Erythroblast (primary cell): ENCODE results near the gene DHTKD1.
"Not testable (repeated sequence)": the region's sequence is repeated elsewhere in the genome, so short reads cannot be mapped to it uniquely, and the experiment has no call there.

ENCODE experiments used
- DNase-seq, 2 experiments: peaks; one replicate each; lab custom pipeline; 2025; lab: John Stamatoyannopoulos, UW
- GATA1 ChIP-seq: IDR thresholded peaks from 2 replicates; pipeline ENCODE4 v1.6.1; 2011; ENCODE audit warnings: low read depth, mild to moderate bottlenecking, control low read depth, low read length, moderate library complexity
- POLR2A ChIP-seq: IDR thresholded peaks from 2 replicates; pipeline ENCODE4 v1.6.1; 2011; ENCODE audit warnings: mild to moderate bottlenecking, low read length

The DHTKD1 gene

DNA sequence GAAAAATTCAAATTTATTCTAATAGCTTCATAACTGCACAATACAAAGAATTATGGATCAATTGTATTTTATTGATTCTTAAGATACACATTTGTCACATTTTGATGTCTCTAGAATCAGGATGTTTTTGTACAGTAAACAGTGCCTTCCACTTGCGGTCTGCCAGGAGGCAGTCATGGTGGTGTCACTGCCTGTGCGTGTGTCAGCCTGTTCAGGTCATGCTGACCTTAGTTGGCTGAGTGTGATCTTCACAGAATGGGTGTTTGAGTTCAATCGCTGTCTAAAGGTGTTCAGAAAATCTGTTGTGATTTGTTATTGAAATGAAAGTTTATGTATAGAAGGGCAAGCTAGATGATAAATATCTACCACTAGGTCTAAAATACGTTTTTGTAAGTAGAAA lies 81.4 kb downstream of the DHTKD1 start:
- no peak for TF ChIP-seq GATA1
- no peak for TF ChIP-seq POLR2A
- no peak for DNase-seq

DNA sequence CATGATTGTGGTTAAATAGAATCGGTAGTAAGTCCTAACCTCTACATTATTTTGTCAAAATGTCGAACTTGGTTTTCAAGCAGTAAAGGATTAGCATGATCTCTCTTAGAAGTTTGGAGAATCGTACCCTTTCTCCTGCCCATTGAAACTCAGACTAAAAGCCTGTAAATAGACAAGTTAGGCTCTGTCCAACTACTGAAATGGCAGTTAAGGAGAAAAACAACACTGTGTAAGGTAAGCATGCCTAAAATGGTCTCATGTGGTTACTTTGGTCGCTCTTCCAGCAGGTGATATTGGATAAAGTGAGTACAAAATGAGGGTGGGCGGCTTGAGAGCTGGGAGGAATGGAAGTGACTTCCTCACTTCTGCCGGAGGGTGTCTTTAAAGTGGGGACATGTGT lies 85.8 kb downstream of the DHTKD1 start:
- no peak for DNase-seq
- TF ChIP-seq GATA1 (no peak), POLR2A (no peak)

DNA sequence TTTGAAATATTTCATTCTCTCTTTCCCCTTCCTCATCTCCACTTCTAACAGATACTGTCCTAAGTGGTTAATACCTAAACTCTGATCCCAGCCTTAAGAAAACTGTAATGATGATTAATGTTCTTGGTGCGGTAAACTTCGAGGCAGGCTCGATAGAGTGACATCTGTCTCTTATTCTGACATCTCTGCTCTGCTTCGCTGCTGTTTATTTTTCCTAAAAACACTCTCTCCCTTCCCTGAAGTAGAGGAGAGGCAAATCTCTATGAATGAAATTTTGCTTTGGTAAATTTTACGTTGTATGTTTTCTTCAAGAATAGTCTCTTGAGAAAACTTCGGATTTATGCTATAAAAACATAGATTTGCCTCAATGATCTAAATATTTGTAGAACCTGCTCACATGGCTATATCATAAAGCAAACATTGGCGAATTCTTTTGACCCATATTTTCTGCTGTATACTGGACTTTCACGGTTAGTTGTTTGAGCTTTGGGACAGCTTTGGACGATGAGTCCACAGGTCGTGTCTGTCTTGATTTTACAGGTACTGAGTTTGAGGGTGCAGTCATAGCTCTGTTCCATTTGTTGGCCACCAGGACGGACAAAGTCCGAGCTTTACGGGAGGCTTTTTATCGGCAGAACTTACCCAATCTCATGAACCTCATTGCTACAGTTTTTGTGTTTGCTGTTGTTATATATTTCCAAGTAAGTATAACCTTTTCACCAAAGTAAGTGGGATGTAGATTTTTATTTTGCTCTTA lies 87.8 kb downstream of the DHTKD1 start:
- TF ChIP-seq POLR2A: no peak
- no peak for TF ChIP-seq GATA1
- no peak for DNase-seq

DNA sequence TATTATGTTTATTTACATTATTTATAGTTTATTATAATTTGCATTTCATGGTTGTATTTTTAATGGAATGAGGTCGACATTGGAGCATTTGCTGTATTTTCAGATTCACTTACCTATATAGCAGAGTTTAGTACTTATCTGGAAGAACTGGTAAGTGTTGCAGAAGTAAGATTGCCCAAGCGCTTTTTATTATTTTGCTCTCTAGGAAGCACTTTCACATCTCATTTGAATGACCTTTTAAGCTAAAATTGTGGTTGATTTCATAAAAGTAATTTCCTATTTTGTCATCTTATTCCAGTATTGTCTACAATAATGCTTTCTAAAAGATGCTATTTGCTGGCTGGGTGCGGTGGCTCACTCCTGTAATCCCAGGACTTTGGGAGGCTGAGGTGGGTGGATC lies 89.4 kb downstream of the DHTKD1 start:
- TF ChIP-seq GATA1 (no peak), POLR2A (no peak)
- no peak for DNase-seq

DNA sequence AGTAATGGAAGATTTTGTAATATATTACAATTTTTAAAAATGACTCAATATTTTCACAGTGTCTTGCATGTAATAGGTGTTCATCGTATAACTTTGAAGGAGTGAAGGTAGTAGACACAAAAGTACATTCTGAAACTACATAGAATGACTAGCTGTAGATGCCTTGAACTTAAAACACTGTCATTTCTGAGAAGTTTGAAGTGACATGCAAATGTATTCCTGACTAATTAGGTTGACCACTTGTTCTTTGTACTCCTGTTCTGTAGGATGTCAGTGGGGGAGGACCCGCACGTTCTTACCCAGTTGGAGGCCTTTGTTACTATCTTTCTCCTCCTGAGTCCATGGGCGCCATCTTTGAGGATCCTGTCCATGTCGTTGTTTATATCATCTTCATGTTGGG lies 91.9 kb downstream of the DHTKD1 start:
- no peak for DNase-seq
- TF ChIP-seq POLR2A (no peak), GATA1 (no peak)

DNA sequence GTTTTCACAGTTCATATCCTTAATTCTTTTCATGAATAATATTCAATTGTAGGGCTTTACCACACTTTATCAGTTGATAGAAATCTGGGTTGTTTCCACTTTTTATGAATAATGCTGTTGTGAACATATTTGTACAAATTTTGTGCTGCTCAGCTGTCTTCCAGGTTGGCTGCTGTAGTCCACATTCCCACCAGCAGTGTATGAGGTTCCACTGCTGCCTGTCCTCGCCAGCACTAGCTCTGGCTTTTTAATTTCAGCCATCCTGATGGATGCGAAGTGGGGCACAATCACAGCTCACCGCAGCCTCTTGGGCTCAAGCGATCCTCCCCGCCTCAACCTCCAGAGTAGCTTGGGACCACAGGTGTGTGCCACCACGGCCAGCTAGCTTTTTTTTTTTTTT lies 94.2 kb downstream of the DHTKD1 start:
- no peak for DNase-seq
- TF ChIP-seq GATA1: no peak

DNA sequence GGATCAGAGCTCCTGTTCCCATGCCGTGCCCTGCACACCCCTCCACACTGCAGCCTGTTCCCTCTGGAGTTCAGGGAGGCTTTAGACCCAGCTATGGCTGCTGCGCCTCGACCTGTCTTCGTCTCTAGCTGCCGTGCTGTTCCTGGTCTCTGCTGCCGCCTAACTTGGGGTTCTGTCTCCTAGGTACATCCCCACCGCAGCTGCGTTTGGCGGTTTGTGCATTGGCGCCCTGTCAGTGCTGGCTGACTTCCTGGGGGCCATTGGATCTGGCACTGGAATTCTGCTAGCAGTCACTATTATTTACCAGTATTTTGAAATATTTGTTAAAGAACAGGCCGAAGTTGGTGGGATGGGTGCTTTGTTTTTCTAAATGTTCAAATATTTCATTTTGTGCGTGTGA lies 95.3 kb downstream of the DHTKD1 start:
- no peak for DNase-seq
- TF ChIP-seq POLR2A (no peak), GATA1 (no peak)

DNA sequence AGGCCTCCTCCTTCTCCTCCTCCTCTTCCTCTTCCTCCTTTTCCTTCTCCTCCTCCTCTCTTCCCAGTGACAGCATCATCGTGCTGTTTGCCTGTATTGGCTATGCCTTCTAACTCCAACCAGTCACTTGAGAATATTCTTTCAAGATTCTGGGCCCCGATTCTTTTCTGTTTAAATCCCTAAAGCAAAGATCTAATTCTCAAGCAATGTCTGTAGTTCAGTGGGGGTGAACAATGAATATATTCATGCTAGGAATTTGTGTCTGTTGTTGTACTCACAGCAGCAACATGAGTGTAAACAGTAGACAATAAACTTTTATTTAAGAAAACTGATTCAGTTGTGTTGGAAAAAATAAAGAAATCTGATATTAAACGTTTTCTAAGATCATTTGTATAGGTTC lies 96.3 kb downstream of the DHTKD1 start:
- DNase-seq: no peak

DNA sequence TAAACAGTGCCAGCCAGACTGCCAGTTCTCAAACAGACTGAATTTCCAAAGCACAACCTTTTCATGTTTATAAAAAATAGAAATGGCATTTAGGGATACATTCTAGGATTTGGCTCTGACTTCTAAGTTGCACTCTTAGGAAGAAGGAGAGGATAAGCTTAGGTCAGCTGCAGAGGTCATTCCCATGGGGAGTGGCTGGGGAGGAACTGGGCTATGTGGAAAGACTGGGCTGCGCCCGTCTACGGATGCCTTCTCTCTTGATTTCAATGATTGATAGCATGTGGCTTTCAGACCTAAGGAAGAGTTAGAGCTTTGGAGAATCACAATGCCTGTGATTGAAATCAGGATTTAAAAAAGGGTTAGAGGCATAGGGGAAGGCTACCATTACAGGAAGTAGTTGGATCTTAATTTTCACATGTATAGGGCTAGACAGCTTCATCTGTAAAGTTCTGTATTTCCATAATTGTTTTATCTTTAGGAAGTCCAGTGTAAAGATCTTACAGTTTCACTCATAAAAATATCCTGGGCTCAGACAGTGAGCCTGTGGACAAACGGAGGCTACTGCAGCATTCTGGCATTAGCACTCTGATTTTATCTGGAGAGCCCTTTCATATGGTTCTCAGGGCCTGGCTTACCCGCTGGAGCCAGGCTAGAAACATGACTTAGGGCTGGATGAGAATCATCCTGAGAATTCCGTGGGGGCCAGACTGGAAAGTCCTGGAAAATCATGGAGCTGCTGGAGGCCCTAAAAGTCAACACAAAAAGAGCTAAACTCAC lies 97.4 kb downstream of the DHTKD1 start:
- TF ChIP-seq POLR2A: no peak
- no peak for DNase-seq

More for the DNA sequence above, 96.3 kb downstream of the DHTKD1 start:
- TF ChIP-seq GATA1 (no peak), POLR2A (no peak)

DNA sequence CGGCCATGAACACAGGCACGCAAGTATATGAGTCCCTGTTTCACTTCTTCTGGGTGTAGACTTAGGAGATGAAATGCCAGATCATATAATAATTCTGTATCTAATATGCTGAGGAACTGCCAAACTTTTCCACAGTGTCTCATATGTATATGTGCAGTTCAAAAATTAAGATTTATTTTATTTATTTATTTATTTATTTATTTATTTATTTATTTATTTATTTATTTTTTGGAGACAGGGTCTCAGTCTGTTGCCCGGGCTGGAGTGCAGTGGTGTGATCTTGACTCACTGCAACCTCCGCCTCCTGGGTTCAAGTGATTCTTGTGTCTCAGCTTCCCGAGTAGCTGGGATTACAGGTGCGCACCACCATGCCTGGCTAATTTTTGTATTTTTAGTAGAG lies 102.8 kb downstream of the DHTKD1 start:
- not testable (repeated sequence) for DNase-seq
